Endothelial cell (in vitro differentiated cells): Measurements from ENCODE around the gene EPB41L4A. TPM values are rescaled to one million over a fixed set of nuclear protein-coding genes. Genes with fewer than 3 reads are reported as not detected.

ENCODE experiments used
- DNase-seq: peaks from one replicate; pipeline ENCODE4 v3.0.0; 2021; ENCODE audit warnings: low spot score
- H3K27ac Mint-ChIP-seq: one replicate; pipeline ENCODE4 v1.8.0; 2021; ENCODE audit warnings: mixed read lengths, inconsistent platforms; ENCODE audit not compliant: unreplicated experiment
- H3K27me3 Mint-ChIP-seq: one replicate; pipeline ENCODE4 v1.8.0; 2021; ENCODE audit warnings: mild to moderate bottlenecking, moderate library complexity, mixed read lengths, inconsistent platforms; ENCODE audit not compliant: unreplicated experiment
- H3K36me3 Mint-ChIP-seq: one replicate; pipeline ENCODE4 v1.8.0; 2021; ENCODE audit warnings: mild to moderate bottlenecking, low read depth, mixed read lengths, inconsistent platforms; ENCODE audit not compliant: unreplicated experiment
- H3K4me1 Mint-ChIP-seq: one replicate; pipeline ENCODE4 v1.8.0; 2021; ENCODE audit warnings: mild to moderate bottlenecking, mixed read lengths, inconsistent platforms; ENCODE audit not compliant: unreplicated experiment
- H3K4me3 Mint-ChIP-seq: one replicate; pipeline ENCODE4 v1.8.0; 2021; ENCODE audit warnings: mild to moderate bottlenecking, mixed read lengths, inconsistent platforms; ENCODE audit not compliant: unreplicated experiment
- H3K9me3 Mint-ChIP-seq: one replicate; pipeline ENCODE4 v1.8.0; 2021; ENCODE audit warnings: mixed read lengths, inconsistent platforms; ENCODE audit not compliant: unreplicated experiment
- total RNA-seq: library from RNA; stranded (reverse); fragmentation: NEBNext Ultra II Directional; extraction: Animal tissue kit (Norgen Biotek cat#: 25700); gene quantifications from one replicate; pipeline ENCODE4 v1.2.1, GENCODE V29; 2021; ENCODE audit not compliant: unreplicated experiment
- TF ChIP-seq, protein P1 (sequence below): fragments of 200-600 bp; sonication (generic); IDR thresholded peaks from one replicate; pipeline ENCODE4 v1.5.0; 2021; ENCODE audit warnings: antibody characterized with exemption; ENCODE audit not compliant: unreplicated experiment

The EPB41L4A gene
- total RNA-seq, 1 donor from 2014 or later: 50.6 TPM

DNA sequence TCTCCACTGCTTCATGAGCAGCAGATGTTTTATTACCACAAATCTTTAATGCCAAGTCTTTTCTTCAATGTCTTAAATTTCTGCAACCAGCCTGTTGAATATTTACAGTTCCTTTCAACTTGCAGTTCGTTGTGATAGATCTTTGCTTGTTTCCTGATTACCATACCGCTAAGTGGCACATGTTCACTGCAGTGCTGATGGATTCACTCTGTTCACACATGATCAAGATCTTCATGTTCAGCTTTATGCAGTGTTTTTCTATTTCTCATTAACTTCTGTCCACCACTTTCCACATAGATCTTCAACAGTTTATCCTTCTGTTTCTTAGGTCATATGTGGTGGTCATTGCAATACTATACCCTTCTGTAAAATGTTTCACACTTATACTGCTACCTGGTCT lies 280.6 kb downstream of the EPB41L4A start:
- Mint-ChIP-seq H3K27ac (no peak overlapping the region), H3K4me1 (peaks cover 13% of the 10 kb centered on the region), H3K36me3 (no peaks in the 10 kb centered on the region), H3K27me3 (no peaks in the 10 kb centered on the region), H3K9me3 (no peaks in the 10 kb centered on the region), H3K4me3 (no peak overlapping the region)
- TF ChIP-seq, protein P1, sequence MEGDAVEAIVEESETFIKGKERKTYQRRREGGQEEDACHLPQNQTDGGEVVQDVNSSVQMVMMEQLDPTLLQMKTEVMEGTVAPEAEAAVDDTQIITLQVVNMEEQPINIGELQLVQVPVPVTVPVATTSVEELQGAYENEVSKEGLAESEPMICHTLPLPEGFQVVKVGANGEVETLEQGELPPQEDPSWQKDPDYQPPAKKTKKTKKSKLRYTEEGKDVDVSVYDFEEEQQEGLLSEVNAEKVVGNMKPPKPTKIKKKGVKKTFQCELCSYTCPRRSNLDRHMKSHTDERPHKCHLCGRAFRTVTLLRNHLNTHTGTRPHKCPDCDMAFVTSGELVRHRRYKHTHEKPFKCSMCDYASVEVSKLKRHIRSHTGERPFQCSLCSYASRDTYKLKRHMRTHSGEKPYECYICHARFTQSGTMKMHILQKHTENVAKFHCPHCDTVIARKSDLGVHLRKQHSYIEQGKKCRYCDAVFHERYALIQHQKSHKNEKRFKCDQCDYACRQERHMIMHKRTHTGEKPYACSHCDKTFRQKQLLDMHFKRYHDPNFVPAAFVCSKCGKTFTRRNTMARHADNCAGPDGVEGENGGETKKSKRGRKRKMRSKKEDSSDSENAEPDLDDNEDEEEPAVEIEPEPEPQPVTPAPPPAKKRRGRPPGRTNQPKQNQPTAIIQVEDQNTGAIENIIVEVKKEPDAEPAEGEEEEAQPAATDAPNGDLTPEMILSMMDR: no peak
- no peak for DNase-seq

DNA sequence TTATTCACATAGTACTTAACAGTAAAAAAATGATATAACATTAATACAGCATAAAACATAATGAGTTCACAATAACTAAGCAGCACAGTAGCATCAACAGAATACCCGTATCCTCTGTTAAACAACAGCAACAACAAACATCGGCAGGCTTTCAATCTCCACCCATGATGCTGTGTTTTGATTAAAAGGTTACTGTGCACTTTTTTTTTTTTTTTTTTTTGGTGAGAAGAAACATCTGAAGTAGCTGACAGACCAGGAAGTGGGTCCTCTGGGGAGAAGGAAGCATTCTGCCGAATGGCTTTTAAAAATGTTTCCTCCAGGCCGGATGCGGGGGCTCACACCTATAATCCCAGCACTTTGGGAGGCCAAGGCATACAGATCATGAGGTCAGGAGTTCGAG lies 282.3 kb downstream of the EPB41L4A start:
- H3K4me1 Mint-ChIP-seq: peaks cover 6% of the 10 kb centered on the region
- H3K4me3 Mint-ChIP-seq: no peak overlapping the region
- no peaks in the 10 kb centered on the region for H3K27me3 Mint-ChIP-seq
- H3K9me3 Mint-ChIP-seq: no peaks in the 10 kb centered on the region
- H3K27ac Mint-ChIP-seq: no peak overlapping the region
- TF ChIP-seq, protein P1: no peak
- H3K36me3 Mint-ChIP-seq: no peaks in the 10 kb centered on the region
- no peak for DNase-seq

DNA sequence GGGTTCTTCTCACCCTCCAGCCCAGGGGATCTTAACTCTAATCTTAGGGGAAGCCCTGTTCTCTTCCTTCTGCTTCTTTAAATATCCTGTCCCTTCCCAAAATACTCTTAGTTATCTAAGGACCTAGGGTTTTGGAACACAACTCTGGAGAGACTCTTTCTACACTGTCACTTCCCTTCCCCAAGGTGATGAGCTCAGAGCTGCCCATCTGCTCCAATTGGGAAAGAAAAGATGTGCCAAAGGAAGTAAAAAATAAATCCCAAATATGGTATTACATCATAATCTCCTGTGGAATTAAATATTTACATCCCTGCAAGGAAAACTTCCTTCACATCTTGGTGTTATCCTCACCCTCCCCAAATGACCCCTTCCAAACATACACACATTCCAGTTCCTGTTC lies 291.2 kb downstream of the EPB41L4A start:
- TF ChIP-seq, protein P1: no peak
- Mint-ChIP-seq H3K27me3 (no peaks in the 10 kb centered on the region), H3K4me3 (no peak overlapping the region), H3K4me1 (no peaks in the 10 kb centered on the region), H3K27ac (no peak overlapping the region), H3K36me3 (no peaks in the 10 kb centered on the region), H3K9me3 (no peaks in the 10 kb centered on the region)
- no peak for DNase-seq

DNA sequence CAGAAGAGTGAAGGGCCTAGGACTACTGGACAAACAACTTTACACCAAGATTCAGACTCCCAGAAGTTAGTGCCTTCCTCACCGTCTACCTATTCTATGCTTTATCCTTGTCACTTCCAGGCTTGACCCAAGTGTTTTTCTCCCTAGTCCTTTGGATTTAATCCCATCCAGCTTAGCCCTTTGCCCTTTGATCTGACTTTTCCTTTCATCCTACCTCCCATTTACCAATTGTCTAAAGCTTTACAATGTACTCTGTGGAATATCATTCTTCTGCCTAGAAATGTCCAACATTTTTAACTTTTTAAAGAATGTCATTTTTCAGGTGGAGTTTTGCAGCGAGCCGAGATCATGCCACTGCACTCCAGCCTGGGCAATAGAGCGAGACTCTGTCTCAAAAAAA lies 292.1 kb downstream of the EPB41L4A start:
- Mint-ChIP-seq H3K9me3 (no peaks in the 10 kb centered on the region), H3K27me3 (no peaks in the 10 kb centered on the region), H3K36me3 (no peaks in the 10 kb centered on the region), H3K4me1 (no peaks in the 10 kb centered on the region), H3K27ac (no peak overlapping the region), H3K4me3 (no peak overlapping the region)
- DNase-seq: no peak
- TF ChIP-seq, protein P1: no peak

DNA sequence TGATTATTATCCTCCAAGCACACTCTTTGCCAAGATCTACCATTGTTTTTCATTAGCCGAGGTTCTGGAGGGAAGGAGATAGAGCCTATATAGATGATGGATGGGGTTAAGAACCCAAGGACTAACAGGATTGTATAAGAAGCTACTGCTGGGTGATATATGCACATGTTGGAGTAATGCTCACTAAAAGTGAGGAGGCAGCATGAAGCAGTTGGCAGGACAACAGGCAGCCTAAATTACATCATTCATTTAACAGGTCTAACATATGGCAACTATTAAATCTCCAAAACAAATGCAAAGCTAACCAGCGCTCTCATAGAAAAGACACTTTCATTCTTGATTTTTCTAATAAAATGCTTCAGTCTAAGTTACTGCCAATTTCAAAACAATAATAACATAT lies 293.2 kb downstream of the EPB41L4A start:
- H3K9me3 Mint-ChIP-seq: no peaks in the 10 kb centered on the region

More for the DNA sequence above, 293.2 kb downstream of the EPB41L4A start:
- H3K4me1 Mint-ChIP-seq: no peaks in the 10 kb centered on the region
- no peak overlapping the region for H3K4me3 Mint-ChIP-seq
- TF ChIP-seq, protein P1: no peak
- H3K27me3 Mint-ChIP-seq: peaks cover 1% of the 10 kb centered on the region
- H3K27ac Mint-ChIP-seq: no peak overlapping the region
- H3K36me3 Mint-ChIP-seq: peaks cover 4% of the 10 kb centered on the region
- DNase-seq: no peak
